Measurements from ENCODE around the gene NUP58. TPM values are rescaled to one million over a fixed set of nuclear protein-coding genes. Genes with fewer than 3 reads are reported as not detected.

The NUP58 gene
- total RNA-seq, 1 donor from 2014 or later: 37.4 TPM

- DNase-seq (ENCODE audit: low read depth in 2 of 2): peak; percentile 21 to 45
Observed at GRCh38 chr13:25375727-25376358, 74.4 kb downstream of the NUP58 start.

- no peak for DNase-seq (ENCODE audit: low read depth in 2 of 2)
Observed at GRCh38 chr13:25377244-25377962, 76.0 kb downstream of the NUP58 start.

- DNase-seq (ENCODE audit: low read depth in 2 of 2): no peak
Observed at GRCh38 chr13:25378528-25378927, 77.1 kb downstream of the NUP58 start.

GRCh38 chr13:25379011-25379410 lies 77.6 kb downstream of the NUP58 start:
- DNase-seq (ENCODE audit: low read depth in 2 of 2): no peak

- DNase-seq (ENCODE audit: low read depth in 2 of 2): no peak
Observed at GRCh38 chr13:25380082-25380481, 78.7 kb downstream of the NUP58 start.

GRCh38 chr13:25380741-25381324 lies 79.4 kb downstream of the NUP58 start:
- no peak for DNase-seq (ENCODE audit: low read depth in 2 of 2)

GRCh38 chr13:25384758-25385410 lies 83.5 kb downstream of the NUP58 start:
- DNase-seq (ENCODE audit: low read depth in 2 of 2): no peak

GRCh38 chr13:25391932-25392331 lies 90.5 kb downstream of the NUP58 start:
- no peak for DNase-seq (ENCODE audit: low read depth in 2 of 2)

Other genes starting within 250 kb of the NUP58 start
- under 0.01 TPM in 2 replicates for gene PABPC3, start 205.5 kb upstream of the NUP58 start, total RNA-seq
- not detected in 2 replicates for gene AMER2, start 129.3 kb upstream of the NUP58 start, total RNA-seq
- 22.3 and 23.6 TPM in 2 replicates for gene MTMR6, start 14.1 kb upstream of the NUP58 start, total RNA-seq
- gene ATP8A2, start 70.3 kb downstream of the NUP58 start, total RNA-seq: 0.13 TPM in 2 replicates

All from dermis microvascular lymphatic vessel endothelial cell (primary cell).